Activated CD8-positive, alpha-beta memory T cell treated with anti-CD3 and anti-CD28 coated beads, Interleukin-2, amount 50 U/mL, for 48 hours (primary cell): ENCODE results near the gene IDUA.
"Not testable (repeated sequence)": the region's sequence is repeated elsewhere in the genome, so short reads cannot be mapped to it uniquely, and the experiment has no call there.

Experiments used
- DNase-seq: peaks from one replicate; pipeline ENCODE4 v3.0.0-alpha.2; 2020

IDUA gene

DNA sequence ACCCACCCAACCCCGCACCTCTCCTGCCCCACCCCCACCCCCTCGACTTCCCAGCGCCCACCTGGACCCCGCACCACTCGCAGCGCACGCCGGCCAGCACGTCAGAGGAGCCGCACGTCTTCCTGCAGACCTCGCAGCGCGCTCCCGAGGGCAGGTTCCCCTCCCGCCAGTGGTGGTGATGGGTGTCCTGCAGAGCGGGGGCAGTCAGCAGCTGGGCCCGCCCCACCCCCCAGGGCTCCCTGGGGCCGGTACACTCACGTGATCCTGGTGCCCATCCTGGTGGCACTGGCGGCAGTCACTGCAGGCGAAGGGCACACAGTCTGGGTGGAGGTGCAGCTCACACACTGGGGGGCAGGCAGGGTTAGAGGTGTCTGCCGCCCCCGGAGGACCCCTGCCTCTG lies 18.6 kb upstream of the IDUA start:
- no peak for DNase-seq

DNA sequence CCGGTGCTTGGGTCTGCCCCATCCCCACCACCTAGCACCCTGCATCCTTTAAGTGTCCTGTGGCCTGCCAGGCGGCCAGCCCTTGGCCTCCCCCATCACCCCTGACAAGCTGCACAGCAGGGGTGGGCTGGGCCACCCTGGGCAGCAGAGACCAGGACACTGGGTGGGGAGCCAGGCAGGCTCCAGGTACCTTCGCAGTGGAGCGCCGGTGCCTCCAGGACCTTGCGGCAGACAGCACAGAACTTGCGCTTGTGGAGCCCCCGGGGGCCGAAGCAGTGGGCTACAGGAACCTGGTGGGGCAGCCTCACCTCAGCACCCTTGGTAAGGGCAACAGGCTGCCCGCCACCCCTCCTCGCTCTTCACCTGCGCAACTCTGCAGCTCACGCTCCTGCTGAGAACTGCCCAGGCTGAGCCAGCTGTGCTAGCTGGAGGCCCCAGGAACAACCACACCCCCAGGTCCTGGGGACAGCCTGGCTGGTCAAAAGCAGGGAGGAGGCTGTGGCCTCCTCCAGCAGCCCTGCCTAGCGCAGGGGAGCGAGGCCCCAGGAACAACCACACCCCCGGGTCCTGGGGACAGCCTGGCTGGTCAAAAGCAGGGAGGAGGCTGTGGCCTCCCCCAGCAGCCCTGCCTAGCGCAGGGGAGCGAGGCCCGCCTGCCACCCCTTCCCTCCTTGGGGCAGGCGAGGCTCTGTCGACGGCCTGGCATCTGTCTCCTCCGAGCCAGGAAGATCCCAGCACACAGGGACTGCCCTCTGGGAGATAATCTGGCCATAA lies 18.0 kb upstream of the IDUA start:
- DNase-seq = no peak

DNA sequence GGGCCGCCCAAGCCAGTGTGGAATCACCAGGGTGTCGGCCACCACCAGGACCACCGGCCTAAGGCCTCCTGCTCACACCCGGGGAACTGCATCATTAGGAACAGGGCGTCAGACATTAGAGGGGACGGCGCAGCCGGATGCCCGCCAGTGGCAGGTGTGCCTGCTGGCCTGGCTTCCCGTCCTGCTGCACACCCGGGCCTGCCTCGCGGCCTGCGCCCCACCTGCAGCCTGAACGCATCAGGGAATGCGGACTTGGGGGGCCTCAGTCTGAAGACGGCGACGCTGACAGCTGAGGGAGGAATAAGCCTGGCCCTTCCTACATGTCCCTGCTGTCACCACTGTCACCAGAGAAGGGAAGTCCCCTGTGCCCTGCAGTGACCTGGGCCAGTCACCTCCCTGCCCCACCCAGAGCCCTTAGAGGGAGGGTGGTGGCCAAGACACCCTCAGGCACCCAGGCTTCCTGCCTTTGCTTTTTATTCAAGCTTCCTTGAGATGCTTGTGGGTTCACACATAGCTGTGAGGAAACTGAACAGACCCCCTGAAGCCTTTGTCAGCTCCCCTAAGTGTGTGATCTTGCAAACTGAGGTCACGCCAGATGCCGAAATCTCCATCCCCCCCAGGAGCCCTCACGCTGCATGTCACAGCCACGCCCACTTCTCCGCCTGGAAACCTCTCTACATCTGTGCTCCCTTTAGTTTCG lies 16.6 kb upstream of the IDUA start:
- DNase-seq = no peak

DNA sequence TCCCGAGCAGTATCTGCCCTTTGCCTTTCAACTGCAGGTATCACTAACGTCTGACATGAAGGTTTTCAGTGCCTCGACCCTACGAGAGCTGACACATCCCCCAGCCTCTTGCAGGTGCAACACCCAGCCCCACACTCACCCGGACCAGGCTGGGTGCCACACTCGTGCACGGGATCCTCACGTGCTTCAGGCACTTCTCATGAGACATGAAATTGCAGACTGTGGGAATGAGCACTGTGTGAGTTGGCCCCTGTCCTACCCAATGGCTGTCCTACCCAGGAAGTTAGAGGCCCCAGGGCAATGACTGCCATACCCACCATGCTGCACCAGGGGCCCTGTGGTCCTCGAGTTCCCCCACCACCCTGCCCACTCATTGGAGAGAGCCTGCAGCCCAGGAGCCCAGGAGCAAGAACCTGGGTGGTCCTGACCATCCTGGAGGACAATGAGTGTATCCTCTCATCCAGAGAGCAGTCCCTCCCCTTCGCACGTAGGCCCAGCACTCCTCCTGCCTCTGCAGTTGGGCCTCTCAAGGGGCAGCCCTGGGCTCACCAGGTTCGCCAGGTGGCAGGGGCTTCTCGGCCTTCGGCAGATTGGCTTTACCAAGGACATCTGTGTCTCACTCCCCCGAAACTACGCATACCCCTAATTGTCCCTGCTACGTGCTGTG lies 15.9 kb upstream of the IDUA start:
- DNase-seq = no peak

DNA sequence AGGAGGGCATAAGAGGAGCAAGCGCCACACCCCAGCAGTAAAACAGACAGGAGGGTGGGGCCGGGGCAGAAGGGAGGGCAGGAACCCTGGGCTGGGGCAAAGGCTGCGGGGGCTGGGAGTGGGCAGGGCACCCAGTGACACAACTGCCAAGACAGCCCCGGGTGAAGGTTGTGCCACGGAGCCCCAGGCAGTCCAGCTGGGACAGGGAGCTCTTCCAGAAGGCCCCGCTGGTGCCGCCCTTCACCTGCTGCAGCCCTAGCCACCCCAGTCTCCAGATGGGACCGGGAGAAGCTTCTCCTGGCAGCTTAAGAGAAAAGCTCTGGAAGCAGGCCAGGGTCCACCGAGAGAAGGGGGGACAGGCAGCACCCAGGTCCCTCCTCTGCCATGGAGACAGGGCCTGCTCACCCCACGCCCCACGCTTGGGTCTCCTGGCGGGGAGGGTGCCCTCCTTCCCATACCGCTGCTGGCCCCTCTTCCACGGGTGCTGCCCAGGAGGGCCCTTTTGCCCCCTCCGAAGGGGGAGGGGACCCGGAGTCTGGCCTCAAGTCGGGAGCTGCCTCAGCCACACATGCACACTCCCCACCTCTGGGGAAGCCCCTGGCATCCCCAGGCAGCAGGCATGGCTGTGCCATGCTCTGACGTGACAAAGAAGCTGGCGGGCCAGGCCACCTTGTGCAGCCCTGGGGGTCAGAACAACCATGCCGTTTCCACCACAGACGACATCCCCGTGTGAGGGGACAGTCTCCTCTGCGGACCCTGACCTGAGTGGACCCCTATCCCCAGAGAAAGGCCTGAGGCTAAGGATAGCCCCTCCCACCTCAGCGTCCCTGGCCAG lies 15.0 kb upstream of the IDUA start:
- no peak for DNase-seq

DNA sequence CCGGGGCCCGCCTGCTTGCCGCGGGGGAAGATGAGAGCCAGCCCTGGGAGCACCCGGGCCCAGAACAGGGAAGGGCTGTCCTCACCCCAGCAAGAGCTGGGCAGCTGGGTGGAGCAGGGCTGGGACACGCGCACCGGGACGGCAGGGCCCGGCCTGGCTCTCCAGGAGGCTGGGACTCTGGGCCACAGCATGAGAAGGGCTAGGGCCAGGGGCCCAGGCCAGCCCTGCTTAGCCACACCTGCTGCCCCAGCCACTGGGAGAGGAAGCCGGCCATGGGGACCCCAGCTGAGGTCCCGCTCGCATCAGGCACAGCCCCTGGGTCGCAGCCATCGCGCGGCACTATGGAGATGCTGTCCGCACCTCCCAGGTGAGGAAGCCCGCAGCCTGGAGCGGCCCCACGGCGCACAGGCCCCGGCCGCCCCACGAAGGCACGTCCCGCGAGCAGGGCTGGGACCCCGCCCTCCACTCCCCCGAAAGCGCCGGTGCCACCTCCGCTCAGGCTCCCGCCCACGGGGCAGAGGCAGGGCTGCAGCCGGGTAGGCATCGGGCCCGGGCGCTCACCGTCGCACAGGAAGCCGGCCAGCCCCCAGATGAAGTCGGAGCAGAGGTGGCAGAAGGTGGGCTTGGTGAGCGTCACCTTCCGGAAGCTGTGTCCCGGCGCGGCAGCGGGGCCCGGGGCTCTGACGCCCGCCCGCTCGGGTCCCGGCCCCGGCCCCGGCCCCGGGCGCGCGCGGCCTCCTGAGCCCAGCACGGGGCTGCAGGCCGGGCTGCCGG lies 14.0 kb upstream of the IDUA start:
- DNase-seq = peak; percentile 77

DNA sequence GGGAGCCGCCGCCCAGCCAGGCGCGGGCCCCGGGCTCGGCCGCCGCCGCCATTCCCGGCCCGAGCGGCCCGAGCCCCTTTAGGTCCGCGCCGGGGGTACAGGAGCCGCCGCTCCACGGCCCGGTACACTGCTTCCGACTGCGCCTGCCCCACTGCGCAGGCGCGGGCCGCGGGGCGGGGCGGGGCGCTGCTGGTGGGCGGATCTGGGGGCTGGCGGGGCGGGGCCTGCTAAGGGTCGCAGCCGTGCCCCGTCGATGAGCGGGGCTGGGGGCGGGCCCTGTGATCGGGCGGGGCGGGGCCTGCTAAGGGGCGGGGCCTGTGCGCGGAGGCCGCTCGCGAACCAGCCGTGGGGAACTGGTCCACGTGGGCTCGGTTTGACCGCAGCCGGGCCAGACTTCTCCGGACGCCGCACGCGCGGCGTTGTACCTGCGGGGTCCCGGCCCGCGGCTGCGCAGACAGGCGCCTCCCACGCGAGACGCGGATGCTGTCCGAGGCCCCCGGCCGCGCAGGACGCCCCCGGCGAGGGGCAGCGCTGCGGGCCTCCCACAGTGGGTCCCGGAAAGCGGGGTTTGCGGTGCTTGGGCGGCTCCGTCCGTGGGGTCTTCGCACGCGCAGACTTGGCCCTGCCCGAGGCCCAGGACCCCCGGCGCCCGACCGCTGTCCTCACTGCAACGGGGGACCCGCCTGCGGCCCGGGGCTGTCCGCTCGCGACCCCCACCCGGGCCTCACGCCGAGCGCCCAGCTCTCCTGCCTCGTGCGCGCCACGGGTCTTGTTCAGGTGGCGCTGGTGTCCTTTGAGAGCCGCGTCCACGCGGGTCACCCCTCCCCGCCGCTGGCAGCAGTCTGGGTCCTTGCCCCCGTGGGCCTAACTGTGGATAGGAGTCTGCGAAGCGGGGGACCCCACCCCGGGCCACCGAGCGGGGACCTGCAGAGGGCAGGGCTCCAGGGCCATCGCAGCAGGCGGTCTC lies 13.1 kb upstream of the IDUA start, which contains the start of gene DGKQ:
DGKQ (minus strand) TSS at position 139 of the 967 bp plus-strand sequence; CDS start at position 52, 87 bp downstream.
- DNase-seq = peak; percentile 95

DNA sequence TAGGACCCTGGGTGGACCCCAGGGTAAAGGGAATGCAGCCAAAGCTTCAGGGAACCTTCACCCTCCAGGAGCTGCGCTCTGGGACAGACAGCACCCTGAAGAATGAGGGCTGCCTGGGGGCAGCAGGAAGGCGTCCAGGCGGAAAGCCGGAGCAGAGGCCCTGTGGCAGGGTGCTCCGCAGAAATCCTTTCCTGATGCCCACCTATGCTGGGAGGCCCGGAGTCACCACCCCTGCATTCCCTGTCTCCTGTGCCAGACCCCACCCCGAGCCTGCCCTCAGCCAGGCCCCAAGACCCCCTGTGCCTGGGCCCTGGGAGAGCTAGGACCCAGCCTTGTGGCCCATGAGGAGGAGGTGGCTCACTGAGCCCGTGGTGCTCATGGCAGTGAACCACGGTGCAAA lies 12.2 kb upstream of the IDUA start:
- no peak for DNase-seq

DNA sequence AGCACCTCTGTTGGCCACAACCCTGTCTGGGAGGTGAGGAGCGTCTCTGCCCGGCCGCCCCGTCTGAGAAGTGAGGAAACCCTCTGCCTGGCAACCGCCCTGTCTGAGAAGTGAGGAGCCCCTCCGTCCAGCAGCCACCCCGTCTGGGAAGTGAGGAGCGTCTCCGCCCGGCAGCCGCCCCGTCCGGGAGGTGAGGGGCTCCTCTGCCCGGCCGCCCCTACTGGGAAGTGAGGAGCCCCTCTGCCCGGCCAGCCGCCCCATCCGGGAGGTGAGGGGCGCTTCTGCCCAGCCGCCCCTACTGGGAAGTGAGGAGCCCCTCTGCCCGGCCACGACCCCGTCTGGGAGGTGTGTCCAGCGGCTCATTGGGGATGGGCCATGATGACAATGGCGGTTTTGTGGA lies 10.8 kb upstream of the IDUA start:
- not testable (repeated sequence) for DNase-seq

DNA sequence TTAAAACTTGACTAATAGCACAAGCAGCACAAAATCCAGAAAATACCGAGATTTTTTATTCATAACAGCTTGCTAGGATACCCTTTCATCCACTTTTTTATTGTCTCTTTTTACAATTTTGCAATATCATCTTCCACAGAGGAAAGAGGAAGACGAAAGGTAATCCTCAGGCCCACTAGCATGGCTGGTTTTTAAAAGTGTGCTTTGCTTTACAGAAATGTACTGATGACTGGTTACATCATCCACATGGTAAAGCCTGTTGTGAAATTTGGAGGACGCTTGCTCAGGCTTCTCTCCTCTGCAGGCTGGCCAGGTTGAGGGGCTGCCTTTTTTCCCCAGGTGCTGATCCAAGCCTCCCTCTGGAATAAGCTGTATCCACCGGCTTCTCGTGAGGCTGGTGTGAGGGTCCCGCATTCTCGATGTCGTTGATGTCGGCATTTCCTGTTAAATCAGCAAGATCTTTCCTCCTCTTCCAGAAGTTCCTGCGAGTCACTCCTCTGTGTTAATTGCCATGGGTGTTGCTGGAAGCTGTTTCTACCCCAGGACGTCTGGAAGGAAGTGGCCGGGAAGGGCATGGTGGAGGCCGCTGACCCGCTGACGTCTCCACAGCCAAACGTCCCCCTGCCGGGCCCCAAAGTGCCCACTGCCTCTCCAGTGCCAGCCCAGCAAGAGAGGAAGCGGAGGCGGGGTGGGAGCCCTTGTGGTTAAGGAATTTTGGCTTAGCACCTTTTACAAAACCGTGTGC lies 7.7 kb upstream of the IDUA start:
- DNase-seq = no peak

DNA sequence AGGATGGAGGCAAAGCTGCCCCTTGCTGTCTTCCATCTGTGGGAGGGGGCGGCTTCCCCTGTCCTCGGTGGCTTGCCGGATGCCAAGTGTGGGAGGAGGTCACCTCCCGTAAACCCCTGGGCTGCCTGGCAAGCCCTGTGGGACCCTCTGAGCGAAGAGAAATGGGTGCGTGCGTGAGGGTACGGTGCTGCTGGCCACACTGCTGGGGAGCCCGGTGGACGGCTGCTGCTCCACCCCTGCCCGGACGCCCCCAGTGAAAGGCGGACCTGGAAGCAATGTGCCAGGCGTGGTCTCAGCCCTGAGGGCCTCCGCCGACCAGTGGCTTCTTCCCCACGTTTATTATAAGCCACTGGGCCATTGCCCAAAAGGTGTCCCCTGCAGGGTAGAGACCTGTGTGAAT lies 4.6 kb upstream of the IDUA start:
- no peak for DNase-seq

DNA sequence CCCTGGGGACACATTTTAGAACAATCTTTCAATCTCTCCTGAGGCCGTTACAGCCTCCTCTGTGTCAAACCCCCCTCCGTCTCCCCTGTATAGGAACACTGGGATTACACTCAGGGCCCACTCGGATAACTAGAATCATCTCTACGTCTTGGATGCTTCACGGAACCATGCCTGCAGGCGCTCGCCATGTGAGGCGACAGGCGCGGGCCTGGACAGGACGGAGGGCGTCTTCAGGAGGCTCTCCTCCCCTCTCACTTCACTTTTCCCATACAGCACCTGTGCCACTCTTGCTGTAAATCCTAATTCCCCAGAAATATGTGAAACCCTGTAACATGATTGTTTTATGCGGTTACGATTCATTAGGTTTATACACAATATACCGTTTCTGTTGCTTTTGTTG lies 4.0 kb upstream of the IDUA start:
- no peak for DNase-seq

DNA sequence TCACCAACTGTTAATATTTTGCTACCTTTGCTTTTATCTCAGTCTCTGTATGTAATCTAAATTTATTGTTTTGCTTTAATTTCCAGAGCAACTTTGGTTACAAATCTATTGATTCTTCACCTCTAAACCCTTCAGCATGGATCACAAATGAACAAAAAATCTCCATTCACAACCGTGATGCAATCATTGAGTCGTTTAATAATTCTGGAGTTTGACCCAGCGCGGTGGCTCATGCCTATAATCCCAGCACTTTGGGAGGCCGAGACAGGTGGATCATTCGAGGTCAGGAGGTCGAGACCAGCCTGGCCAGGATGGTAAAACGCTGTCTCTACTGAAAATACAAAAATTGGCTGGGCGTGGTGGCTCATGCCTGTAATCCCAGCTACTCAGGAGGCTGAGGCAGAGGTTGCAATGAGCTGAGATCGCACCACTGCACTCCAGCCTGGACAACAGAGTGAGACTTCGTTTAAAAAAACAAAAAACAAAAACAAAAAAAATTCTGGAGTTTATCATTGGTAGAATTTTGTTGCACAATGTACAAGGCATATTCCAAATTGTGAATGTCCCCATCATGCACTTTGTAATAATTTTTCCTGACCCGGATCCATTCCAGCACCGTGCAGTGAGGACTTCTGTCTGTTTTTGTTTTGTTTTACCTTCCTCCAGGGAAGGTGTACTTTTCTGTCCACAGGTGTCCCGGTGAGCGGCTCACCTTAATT lies 2.3 kb upstream of the IDUA start:
- DNase-seq = no peak

DNA sequence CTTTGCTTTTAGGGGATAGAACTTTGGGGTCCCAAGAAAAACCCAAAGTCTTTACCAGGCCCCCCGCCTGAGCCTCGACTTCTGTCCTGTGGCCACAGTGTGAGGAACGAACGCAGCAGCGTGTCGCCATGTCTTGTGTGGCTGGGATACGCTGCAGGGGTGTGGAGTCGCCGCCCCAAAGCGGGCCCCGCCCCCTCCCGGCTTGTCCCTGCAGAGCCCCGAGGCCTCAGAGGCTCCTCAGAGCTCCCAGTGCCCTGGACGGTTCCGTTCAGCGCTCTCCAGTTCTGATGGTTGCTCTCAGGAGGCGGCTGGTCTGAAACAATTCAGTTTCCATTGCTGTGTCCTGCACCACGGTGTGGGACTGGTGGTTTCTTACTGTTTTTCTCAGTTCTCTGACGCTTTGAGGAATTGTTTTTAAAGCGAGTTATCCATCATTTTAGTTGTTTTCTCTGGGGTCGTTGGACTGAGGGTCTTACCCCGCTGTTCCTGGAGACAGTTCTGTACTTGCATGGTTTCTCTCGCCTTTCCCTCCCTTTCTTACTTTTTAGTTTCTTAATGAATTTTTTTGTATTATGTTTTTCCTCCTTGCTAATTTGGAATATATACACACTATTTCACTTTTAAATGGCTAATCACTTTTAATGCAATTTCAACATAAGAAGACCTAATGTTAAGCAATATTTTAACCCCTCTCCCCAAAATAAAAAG lies 1.6 kb upstream of the IDUA start:
- peak; percentile 88 for DNase-seq

DNA sequence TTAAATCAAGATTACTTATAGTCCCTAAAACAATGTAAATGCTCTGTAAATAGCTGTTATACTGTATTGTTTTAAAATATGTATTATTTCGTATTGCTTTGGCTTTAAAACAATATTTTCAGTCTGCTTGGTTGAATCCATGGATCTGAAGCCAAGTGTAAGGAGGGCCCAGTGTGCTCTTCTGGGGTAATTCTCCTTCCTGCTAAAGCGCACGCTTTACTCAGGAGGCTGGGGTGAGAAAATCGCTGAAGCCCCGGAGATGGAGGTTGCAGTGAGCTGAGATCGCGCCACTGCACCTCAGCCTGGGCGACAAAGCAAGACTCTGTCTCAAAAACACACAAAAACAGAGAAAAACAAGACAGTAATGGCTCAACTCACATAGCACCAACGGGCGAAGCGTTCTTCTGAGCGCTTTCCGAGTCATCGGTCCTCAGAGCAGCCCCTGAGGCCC lies 391 bp upstream of the IDUA start:
- no peak for DNase-seq

DNA sequence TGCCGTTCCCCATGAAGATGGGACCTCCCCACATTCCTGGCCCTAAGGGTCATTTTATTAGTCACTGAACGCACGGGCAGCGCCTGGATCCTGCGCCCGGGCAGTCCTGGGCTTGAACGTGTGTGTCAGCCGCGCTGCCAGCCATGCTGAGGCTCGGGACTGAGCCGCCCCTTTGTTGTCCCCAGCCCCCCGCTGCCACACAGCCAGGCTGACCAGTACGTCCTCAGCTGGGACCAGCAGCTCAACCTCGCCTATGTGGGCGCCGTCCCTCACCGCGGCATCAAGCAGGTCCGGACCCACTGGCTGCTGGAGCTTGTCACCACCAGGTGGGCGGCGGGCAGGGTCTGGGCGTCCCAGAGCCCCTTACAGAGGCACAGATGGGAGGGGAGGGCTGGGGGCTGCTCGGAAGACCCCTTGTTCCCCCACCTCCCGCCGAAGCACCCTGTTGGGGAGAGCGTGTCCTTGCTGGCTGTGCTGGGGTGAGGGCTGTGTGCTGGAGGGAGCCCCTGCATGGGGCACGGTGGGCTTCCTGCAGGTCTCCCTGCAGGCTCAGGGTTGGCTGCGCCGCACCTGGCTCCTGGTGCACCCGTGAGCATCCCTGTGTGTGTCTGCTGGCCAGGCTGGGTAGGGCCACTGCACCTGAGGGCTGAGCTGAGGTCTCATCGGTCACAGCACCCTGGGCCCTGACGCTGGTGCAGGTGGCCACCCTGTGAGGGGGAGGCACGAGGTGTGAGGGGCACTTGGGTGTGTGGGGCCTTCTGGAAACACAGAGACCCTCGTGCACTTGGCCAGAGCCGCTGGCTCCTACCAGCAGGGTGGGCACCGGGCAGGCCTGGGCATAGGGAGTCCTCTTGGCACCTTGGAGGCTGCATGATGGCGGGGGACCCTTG lies 1.0 kb downstream of the IDUA start:
- no peak for DNase-seq
